Glutamatergic neuron (in vitro differentiated cells): ENCODE results near the gene STOX1. TPM values are rescaled to one million over a fixed set of nuclear protein-coding genes. Genes with fewer than 3 reads are reported as not detected.
"Not testable (repeated sequence)": the region's sequence is repeated elsewhere in the genome, so short reads cannot be mapped to it uniquely, and the experiment has no call there.

ENCODE experiments used
- DNase-seq: peaks from one replicate; pipeline ENCODE4 v3.0.0; 2022
- H3K27ac Mint-ChIP-seq: one replicate; pipeline ENCODE4 v1.8.0; 2020; ENCODE audit warnings: mild to moderate bottlenecking, mixed read lengths, inconsistent platforms; ENCODE audit not compliant: unreplicated experiment
- H3K27me3 Mint-ChIP-seq: one replicate; pipeline ENCODE4 v1.8.0; 2020; ENCODE audit warnings: mild to moderate bottlenecking, moderate library complexity, mixed read lengths, inconsistent platforms; ENCODE audit not compliant: unreplicated experiment
- H3K36me3 Mint-ChIP-seq: one replicate; pipeline ENCODE4 v1.8.0; 2020; ENCODE audit warnings: mild to moderate bottlenecking, mixed read lengths, inconsistent platforms; ENCODE audit not compliant: unreplicated experiment
- H3K4me1 Mint-ChIP-seq: one replicate; pipeline ENCODE4 v1.8.0; 2020; ENCODE audit warnings: mild to moderate bottlenecking, low read depth, mixed read lengths, inconsistent platforms; ENCODE audit not compliant: unreplicated experiment
- H3K4me3 Mint-ChIP-seq: one replicate; pipeline ENCODE4 v1.8.0; 2020; ENCODE audit warnings: mild to moderate bottlenecking, mixed read lengths, inconsistent platforms; ENCODE audit not compliant: unreplicated experiment
- H3K9me3 Mint-ChIP-seq: one replicate; pipeline ENCODE4 v1.8.0; 2020; ENCODE audit warnings: mild to moderate bottlenecking, moderate library complexity, mixed read lengths, inconsistent platforms; ENCODE audit not compliant: unreplicated experiment
- CTCF ChIP-seq: fragments of 200-600 bp; sonication (generic); IDR thresholded peaks from one replicate; pipeline ENCODE4 v1.5.0; 2021; ENCODE audit not compliant: partially characterized antibody, unreplicated experiment
- total RNA-seq: library from RNA; stranded (reverse); fragmentation: NEBNext Ultra II Directional; extraction: Animal tissue kit (Norgen Biotek cat#: 25700); gene quantifications from one replicate; pipeline ENCODE4 v1.2.1, GENCODE V29; 2021; ENCODE audit not compliant: unreplicated experiment

The STOX1 gene
- total RNA-seq, 1 donor from 2014 or later: 0.47 TPM

DNA sequence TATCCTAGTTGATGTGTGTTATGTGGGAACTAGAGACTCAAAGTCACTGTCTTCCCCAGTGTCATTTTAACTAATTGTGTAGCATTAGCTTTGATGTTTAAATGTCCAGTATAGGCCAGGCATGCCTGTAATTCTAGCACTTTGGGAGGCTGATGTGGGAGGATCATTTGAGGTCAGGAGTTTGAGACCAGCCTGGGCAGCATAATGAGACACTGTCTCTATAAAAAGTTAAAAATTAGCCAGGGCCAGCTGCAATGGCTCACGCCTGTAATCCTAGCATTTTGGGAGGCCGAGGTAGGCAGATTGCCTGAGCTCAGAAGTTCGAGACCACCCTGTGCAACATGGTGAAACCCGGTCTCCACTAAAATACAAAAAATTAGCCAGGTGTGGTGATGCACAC, 98.2 kb downstream of the STOX1 start:
- DNase-seq: no peak
- peaks cover 3% of the 10 kb centered on the region for H3K9me3 Mint-ChIP-seq
- no peaks in the 10 kb centered on the region for H3K36me3 Mint-ChIP-seq
- no peak overlapping the region for H3K4me3 Mint-ChIP-seq
- no peak for TF ChIP-seq CTCF
- peaks cover 2% of the 10 kb centered on the region for H3K27me3 Mint-ChIP-seq
- H3K4me1 Mint-ChIP-seq: no peaks in the 10 kb centered on the region
- no peak overlapping the region for H3K27ac Mint-ChIP-seq

DNA sequence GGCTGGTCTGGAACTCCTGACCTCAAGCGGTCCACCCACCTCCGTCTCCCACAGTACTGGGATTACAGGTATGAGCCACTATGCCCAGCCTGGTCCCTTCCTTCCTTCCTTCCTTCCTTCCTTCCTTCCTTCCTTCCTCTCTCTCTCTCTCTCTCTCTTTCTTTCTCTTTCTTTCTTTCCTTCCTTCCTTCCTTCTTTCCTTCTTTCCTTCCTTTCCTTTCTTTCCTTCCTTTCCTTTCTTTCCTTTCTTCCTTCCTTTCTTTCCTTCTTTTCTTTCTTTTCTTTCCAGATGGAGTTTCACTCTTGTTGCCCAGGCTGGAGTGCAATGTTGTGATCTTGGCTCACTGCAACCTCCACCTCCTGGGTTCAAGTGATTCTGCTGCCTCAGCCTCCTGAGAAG, 101.8 kb downstream of the STOX1 start:
- DNase-seq, H3K4me1 Mint-ChIP-seq, H3K36me3 Mint-ChIP-seq, H3K9me3 Mint-ChIP-seq, H3K27me3 Mint-ChIP-seq, H3K4me3 Mint-ChIP-seq, H3K27ac Mint-ChIP-seq: not testable (repeated sequence)

DNA sequence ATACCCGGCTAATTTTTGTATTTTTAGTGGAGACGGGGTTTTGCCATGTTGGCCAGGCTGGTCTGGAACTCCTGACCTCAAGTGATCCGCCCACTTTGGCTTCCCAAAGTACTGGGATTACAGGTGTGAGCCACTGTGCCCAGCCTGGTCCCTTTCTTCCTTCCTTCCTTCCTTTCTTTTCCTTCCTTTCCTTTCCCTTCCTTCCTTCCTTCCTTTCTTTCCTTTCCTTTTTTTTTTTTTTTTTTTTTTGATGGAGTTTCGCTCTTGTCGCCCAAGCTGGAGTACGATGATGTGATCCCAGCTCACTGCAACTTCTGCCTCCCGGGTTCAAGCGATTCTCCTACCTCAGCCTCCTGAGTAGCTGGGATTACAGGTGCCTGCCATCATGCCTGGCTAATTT, 102.6 kb downstream of the STOX1 start:
- H3K9me3 Mint-ChIP-seq, H3K27ac Mint-ChIP-seq: not testable (repeated sequence)

GRCh38 chr10:68932860-68933259, 105.5 kb downstream of the STOX1 start:
- not testable (repeated sequence) for DNase-seq, H3K4me1 Mint-ChIP-seq, H3K27ac Mint-ChIP-seq, H3K36me3 Mint-ChIP-seq, H3K27me3 Mint-ChIP-seq, H3K9me3 Mint-ChIP-seq, H3K4me3 Mint-ChIP-seq

More for the DNA sequence above, 102.6 kb downstream of the STOX1 start:
- not testable (repeated sequence) for DNase-seq, H3K4me3 Mint-ChIP-seq, H3K27me3 Mint-ChIP-seq, H3K36me3 Mint-ChIP-seq, H3K4me1 Mint-ChIP-seq

DNA sequence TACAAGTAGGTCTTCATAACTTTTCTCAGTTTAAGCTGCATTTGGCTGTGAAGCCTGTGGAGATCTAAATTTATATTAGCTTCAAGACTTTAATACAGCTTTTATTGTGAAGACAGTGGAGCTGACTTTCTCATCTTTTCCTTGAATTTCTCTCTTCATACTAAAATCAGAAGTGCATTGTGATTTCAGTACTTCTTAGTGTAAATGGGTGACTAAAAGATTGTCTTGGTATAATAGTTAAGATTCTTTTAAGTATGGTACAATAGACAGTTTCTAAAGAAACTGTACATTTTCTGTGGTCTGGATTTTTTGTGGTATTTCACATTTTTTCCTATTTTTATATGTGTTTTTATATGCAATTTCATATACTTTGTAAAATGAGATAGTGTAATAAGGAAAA, 107.7 kb downstream of the STOX1 start:
- no peaks in the 10 kb centered on the region for H3K27me3 Mint-ChIP-seq
- no peak overlapping the region for H3K4me3 Mint-ChIP-seq
- H3K4me1 Mint-ChIP-seq: no peaks in the 10 kb centered on the region
- peaks cover 1% of the 10 kb centered on the region for H3K9me3 Mint-ChIP-seq
- no peak overlapping the region for H3K27ac Mint-ChIP-seq
- DNase-seq: no peak
- H3K36me3 Mint-ChIP-seq: no peaks in the 10 kb centered on the region
- TF ChIP-seq CTCF: no peak

DNA sequence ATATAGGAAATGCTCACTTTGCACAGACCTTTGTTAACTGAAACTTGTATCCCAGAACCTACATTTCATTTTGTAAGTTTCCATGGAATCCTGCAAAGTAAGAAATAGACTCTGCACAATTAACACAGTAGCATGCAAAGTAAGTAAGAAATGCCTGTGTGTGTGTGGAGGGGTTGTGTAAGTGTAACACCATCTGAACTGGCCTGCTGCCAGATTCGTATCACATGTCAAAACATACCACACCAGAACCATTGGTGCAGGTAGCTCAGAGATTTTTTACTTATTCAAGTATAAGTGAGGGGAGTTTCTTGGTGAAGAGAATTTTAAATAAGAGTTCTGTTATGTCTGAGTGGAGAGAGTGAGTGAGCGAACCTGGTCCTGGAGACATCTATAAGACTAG, 110.8 kb downstream of the STOX1 start:
- Mint-ChIP-seq H3K4me1 (no peaks in the 10 kb centered on the region), H3K4me3 (no peak overlapping the region), H3K27me3 (no peaks in the 10 kb centered on the region), H3K36me3 (no peaks in the 10 kb centered on the region), H3K27ac (no peak overlapping the region), H3K9me3 (no peaks in the 10 kb centered on the region)
- TF ChIP-seq CTCF: no peak
- DNase-seq: no peak

- no peaks in the 10 kb centered on the region for H3K9me3 Mint-ChIP-seq
- H3K27ac Mint-ChIP-seq: no peak overlapping the region
- H3K4me1 Mint-ChIP-seq: no peaks in the 10 kb centered on the region
- no peaks in the 10 kb centered on the region for H3K36me3 Mint-ChIP-seq
- TF ChIP-seq CTCF: no peak
- H3K4me3 Mint-ChIP-seq: no peak overlapping the region
- DNase-seq: no peak
- H3K27me3 Mint-ChIP-seq: no peaks in the 10 kb centered on the region
These were observed 111.6 kb downstream of the STOX1 start for GRCh38 chr10:68938884-68939283.

GRCh38 chr10:68940917-68941316, 113.6 kb downstream of the STOX1 start:
- H3K4me3 Mint-ChIP-seq, H3K36me3 Mint-ChIP-seq, H3K27me3 Mint-ChIP-seq, H3K9me3 Mint-ChIP-seq, H3K4me1 Mint-ChIP-seq, H3K27ac Mint-ChIP-seq, DNase-seq: not testable (repeated sequence)
